MM.1S (cell line): ENCODE measurements around the gene CHURC1.

Source experiments
- EZH2 ChIP-seq: fragments of 300-600 bp; sonication (generic); optimal IDR thresholded peaks from 2 replicates; pipeline ENCODE3; 2017; ENCODE audit warnings: low read depth, mild to moderate bottlenecking, antibody characterized with exemption, low read length, mixed read lengths
- TF ChIP-seq, protein P1 (sequence below): fragments of 300-600 bp; sonication (generic); IDR thresholded peaks from 2 replicates; pipeline ENCODE4 v1.5.1; 2016; ENCODE audit warnings: antibody characterized with exemption, low read length, mixed read lengths

DNA sequence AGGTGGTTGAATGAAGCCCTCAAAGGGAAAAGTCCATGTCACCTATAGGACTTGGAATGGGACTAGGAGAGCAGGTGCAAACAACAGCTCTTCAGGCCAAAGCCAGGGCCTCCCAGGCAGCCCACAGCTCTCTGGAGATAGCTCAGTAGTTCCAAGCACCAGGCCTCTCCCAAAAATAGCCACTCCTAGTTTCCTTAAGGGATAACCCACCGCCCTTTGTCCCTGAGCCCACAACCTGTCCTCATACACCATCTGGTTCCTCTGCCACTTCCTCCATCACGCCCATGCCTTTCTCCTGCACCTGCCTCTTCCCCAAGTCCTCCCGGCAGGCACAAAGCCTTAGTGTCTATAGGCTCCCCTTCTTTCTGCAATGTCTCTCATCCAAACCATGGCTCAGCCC lies 55.8 kb downstream of the CHURC1 start:
- no peak for TF ChIP-seq EZH2
- TF ChIP-seq, protein P1, sequence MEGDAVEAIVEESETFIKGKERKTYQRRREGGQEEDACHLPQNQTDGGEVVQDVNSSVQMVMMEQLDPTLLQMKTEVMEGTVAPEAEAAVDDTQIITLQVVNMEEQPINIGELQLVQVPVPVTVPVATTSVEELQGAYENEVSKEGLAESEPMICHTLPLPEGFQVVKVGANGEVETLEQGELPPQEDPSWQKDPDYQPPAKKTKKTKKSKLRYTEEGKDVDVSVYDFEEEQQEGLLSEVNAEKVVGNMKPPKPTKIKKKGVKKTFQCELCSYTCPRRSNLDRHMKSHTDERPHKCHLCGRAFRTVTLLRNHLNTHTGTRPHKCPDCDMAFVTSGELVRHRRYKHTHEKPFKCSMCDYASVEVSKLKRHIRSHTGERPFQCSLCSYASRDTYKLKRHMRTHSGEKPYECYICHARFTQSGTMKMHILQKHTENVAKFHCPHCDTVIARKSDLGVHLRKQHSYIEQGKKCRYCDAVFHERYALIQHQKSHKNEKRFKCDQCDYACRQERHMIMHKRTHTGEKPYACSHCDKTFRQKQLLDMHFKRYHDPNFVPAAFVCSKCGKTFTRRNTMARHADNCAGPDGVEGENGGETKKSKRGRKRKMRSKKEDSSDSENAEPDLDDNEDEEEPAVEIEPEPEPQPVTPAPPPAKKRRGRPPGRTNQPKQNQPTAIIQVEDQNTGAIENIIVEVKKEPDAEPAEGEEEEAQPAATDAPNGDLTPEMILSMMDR = no peak
